Mesenteric fat pad (tissue), 1 donor: Measurements from ENCODE around the gene PRIM2. TPM values are rescaled to one million over a fixed set of nuclear protein-coding genes. Genes with fewer than 3 reads are reported as not detected.
"Not testable (repeated sequence)": the region's sequence is repeated elsewhere in the genome, so short reads cannot be mapped to it uniquely, and the experiment has no call there.

Source experiments
- DNase-seq: peaks from one replicate; pipeline ENCODE4 v3.0.0-alpha.2; 2020; ENCODE audit warnings: low spot score
- total RNA-seq: library from RNA; stranded (reverse); fragmentation: NEBNext Ultra II Directional; extraction: Animal tissue kit (Norgen Biotek cat#: 25700); gene quantifications from one replicate; pipeline ENCODE4 v1.2.1, GENCODE V29; 2021
- donor health status: DM: yes; HTN: yes; CAD: no.

Gene PRIM2
- total RNA-seq, 1 donor from 2014 or later, result 8.4 TPM

DNA sequence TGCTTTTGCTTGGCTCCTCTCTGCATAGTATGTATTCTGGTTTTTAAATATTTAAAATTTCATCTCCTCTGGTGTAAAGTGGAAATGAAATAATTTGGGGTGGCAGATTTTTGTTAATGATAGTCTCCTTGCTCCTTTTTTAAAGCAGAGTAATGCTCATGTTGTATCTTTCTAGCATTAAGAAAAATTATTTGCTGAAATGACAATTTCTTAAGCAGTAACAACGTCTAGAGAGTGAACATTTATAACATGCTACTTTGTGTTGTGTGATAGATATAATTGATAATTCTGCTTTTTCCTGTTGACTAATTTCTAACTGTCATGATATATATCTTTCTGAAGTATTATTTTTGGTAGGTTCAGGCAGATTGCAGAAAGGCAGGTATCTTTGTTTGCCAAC, 127.4 kb downstream of the PRIM2 start:
- DNase-seq, result not testable (repeated sequence)

DNA sequence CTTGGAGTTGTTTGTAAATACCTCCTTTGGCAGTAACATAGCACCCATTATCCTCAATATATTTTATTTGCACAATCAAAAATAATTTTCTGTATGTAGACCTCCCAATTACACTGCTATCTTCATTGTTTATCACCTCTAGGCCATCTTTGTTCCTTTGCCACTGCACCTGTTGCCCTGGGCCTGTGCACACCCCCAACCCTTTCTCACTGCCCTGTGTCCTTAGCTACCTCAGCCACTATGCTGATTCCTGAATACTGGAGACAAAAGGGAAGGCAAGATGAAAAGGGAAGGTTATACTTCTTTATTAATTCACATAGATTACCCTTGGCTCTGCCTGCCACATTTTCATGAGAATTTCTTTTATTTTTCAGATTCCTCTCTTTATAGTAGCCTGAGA, 127.9 kb downstream of the PRIM2 start:
- DNase-seq, result not testable (repeated sequence)

GRCh38 chr6:57445790-57446468, 128.5 kb downstream of the PRIM2 start:
- DNase-seq, result not testable (repeated sequence)

GRCh38 chr6:57449496-57450066, 132.2 kb downstream of the PRIM2 start:
- not testable (repeated sequence) for DNase-seq

- DNase-seq, result not testable (repeated sequence)
Observed at GRCh38 chr6:57459781-57460180, 142.4 kb downstream of the PRIM2 start.

- not testable (repeated sequence) for DNase-seq
Observed at GRCh38 chr6:57461022-57461421, 143.6 kb downstream of the PRIM2 start.

DNA sequence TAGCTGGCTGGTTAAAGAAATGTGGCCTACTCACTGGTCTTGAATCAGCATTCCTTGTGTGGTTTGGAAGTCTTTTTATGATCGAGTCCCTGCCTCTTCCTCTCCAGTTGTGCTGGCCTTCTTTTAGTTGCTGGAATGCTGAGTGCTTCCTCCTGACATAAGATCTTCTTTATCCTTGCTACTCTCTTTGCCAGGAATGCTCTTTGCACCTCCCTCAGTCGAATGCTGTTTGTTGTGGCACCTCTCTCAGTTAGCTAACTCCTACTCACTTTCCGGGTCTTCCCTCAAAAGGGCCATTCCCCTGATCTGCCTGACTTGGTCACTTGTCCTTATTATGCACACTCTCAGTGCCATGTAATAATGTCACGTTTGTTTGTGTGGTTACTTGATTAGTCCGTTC, 146.4 kb downstream of the PRIM2 start:
- DNase-seq, result not testable (repeated sequence)

DNA sequence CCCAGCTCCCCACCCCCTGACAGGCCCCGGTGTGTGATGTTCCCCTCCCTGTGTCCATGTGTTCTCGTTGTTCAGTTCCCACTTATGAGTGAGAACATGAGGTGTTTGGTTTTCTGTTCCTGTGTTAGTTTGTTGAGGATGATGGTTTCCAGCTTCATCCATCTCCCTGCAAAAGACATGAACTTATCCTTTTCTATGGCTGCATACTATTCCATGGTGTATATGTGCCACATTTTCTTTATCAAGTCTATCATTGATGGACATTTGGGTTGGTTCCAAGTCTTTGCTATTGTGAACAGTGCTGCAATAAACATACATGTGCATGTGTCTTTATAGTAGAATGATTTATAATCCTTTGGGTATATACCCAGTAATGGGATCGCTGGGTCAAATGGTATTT, 148.5 kb downstream of the PRIM2 start:
- not testable (repeated sequence) for DNase-seq

GRCh38 chr6:57469072-57469471, 151.6 kb downstream of the PRIM2 start:
- DNase-seq, result no peak

DNA sequence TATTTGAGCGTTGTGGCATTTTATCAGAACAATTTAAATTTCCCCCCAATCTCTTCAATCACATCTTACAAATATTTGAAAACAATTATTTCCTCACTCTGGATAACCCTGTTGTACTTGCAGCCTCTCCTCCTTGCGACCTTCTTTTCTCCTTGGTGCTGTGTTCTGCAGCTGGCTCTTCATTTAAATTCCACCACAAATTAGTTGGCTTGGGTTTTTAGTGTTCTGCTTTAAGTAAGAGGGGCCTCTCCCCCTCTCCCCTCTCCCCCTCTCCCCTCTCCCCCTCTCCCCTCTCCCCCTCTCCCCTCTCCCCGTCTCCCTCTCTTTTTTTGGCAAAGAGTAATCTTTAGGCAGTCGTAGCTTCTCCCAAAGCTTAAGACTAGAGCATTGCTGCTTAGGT, 152.7 kb downstream of the PRIM2 start:
- DNase-seq, result not testable (repeated sequence)

- DNase-seq, result not testable (repeated sequence)
Observed at GRCh38 chr6:57471314-57471864, 154.0 kb downstream of the PRIM2 start.

DNA sequence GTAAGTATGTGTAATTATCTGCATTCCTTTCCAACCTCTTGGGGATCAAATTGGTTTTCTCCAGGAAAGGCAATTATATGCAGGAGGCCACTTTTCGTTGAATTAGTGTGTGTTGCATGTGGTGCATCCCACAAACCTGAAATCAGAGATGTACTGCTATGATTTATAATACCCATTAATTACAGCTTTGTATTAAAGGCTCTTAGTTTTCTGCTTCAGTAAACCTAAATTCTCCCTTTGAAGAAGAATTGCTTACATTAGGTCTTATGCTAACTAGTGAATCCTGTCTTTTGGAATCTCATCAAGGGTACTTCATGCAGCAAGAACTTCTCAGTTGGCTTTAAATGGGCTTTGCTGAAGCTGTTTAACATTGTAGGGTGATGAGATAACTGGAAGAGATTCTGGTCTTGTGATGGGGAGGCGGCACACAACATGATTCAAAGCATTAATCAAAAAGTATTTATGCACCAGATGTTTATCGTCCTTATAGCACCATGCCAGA, 155.5 kb downstream of the PRIM2 start:
- DNase-seq, result not testable (repeated sequence)

DNA sequence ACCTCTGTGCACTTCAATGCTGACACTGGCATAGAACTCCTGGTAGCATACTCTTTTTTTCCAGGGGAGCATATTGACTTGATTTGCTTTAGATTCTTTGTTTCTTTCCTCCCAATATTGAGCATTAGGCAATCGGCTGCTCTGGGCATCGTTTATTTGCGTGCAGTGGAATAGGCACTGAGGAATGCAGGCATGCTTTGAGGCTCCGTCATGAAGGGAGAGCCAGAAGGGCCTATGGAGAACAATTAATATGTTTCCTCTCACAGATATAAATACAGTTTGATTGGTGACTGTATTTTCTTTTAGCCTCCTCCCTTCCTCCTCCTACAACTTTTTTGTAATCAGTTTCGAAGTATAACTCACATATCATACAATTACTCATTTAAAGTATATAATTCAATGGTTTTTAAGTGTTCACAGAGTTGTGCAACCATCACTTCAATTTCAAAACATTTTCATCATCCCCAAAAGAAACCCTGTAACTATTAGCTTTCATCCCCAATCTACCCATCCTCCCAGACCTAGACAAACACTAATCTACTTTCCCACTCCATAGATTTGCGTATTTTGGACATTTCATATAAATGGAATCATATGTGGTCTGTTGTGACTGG, 157.5 kb downstream of the PRIM2 start:
- not testable (repeated sequence) for DNase-seq

DNA sequence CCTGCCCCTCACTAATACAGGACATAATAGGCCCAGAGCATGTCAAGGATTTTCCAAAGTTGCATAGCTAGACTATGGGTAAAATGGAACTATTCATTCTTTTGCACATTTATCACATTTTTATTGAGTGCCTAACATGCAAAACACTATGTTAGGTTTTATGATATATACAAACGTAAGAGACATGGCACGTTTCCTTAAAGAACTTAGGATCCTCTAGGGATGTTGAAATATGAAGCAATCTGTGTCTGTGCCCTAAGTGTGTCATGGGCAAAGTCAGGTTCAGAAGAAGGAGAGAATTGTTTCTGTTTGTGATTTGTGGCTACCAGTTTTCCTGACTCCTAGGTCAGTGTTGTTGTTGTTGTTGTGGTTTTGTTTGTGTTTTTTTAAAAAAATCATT, 158.2 kb downstream of the PRIM2 start:
- not testable (repeated sequence) for DNase-seq

- DNase-seq, result not testable (repeated sequence)
Observed at GRCh38 chr6:57480194-57480593, 162.8 kb downstream of the PRIM2 start.

DNA sequence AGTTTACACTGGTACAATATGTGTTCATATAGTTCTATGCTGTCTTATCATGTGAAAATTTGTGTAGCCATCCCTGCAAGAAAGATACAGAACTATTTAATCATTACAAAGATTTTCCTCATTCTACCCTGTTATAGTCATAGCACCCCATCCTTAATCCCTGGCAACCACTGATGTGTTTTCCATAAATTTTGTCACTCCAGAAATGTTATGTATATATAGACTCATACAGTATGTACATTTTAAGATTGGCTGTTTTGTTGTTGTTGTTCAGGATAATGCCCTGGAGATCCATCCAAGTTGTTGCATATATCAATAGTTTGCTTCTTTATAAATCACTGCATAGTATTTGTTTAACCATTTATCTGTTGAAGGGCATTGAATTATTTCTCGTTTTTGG, 163.7 kb downstream of the PRIM2 start:
- DNase-seq, result not testable (repeated sequence)

DNA sequence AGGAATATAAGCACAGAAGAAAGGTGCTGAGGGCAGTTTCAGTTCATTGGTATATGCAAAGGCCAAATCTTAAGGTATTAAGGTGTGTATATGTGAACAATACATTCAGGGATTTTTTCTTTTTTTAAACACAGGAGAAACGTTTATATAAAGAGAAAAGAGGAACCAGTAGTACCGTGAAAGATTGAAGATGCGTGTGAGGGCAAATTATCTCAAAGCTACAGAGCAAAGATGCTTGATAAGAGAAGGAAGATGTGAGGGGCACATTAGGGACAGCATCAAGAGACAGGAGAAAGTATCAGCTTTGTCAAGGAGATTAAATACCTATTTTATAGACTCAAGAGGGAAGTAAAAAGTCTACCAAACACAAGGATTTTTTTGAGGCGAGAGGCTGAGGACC, 165.0 kb downstream of the PRIM2 start:
- not testable (repeated sequence) for DNase-seq

DNA sequence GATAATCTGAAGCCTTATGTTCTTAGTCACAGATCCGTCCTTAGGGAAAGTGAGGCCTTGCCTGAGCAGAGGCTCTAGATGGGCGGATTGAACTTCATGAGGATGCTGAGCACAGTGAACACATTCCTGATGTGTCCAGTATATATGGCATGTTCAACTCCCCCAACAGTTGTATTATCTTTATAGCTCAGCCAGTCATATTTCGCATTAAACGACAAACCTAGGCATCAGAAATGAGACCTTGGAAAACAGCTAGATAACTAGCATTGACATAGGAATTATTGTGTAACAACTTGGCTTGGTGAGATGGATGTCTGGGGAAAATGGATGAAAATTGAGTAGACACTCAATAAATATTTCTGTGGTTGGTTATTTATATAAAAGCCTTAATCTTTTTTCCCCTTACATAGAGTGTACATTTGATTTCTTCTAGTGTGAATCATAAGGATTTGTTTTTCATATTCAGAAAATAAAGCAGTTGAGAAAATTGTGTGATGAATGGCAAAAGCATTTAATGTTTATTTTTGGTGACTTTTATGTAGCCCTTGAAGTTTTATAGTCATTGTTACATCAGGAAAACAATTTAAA, 169.2 kb downstream of the PRIM2 start:
- DNase-seq, result not testable (repeated sequence)

- DNase-seq, result not testable (repeated sequence)
Observed at GRCh38 chr6:57488551-57488950, 171.1 kb downstream of the PRIM2 start.

DNA sequence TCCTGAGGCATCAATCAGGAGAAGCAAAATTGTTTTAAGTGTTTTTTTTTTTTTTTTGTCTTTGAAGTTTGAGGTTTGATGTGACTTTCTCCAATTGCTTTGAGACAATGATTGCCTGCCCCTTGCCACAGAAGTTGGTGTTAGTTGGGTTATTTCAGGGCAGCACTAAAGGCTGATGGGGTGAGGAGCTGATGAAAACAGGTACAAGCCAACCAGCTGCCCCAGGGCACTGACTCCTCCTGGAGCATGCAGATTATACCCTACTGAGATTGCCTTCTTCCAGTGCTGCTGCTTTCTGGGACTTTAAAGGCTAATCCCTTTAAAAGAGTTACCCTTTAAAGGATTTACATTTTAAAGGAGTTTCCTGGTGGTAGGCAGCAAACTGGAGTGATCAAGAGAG, 172.5 kb downstream of the PRIM2 start:
- not testable (repeated sequence) for DNase-seq

- not testable (repeated sequence) for DNase-seq
Observed at GRCh38 chr6:57491795-57492194, 174.4 kb downstream of the PRIM2 start.

- DNase-seq, result not testable (repeated sequence)
Observed at GRCh38 chr6:57496251-57496650, 178.8 kb downstream of the PRIM2 start.
